Measurements from ENCODE around the gene PLET1.

Gene PLET1

DNA sequence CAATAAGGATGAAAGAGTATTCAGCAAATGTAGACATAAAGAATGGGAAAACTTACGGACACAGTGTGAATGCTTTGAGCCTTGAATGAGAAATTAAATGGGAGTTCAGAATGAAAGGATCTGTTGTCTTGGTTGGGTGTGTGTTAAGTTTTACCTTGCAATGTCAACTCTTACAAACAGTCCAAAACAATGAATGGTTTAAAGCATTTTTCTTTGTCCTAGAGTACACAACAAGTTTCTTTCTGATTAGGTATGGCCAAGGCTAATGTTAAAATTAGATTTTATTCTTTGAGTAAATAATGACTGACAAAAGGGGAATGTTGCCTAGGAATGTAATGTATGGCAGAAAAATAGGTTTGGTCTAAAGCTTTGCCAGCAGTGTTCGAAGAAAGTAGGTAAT lies 32.0 kb downstream of the PLET1 start:
- H3K4me3 ChIP-seq (ENCODE audit: control insufficient read depth, low read depth, low read length): no peak overlapping the region
- TF ChIP-seq, protein P1, sequence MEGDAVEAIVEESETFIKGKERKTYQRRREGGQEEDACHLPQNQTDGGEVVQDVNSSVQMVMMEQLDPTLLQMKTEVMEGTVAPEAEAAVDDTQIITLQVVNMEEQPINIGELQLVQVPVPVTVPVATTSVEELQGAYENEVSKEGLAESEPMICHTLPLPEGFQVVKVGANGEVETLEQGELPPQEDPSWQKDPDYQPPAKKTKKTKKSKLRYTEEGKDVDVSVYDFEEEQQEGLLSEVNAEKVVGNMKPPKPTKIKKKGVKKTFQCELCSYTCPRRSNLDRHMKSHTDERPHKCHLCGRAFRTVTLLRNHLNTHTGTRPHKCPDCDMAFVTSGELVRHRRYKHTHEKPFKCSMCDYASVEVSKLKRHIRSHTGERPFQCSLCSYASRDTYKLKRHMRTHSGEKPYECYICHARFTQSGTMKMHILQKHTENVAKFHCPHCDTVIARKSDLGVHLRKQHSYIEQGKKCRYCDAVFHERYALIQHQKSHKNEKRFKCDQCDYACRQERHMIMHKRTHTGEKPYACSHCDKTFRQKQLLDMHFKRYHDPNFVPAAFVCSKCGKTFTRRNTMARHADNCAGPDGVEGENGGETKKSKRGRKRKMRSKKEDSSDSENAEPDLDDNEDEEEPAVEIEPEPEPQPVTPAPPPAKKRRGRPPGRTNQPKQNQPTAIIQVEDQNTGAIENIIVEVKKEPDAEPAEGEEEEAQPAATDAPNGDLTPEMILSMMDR (IDR thresholded peaks at IDR 0.05; ENCODE audit: control insufficient read depth, insufficient read depth, low read depth, low read length, missing control alignments): no peak
- DNase-seq (ENCODE audit: low read depth): no peak

DNA sequence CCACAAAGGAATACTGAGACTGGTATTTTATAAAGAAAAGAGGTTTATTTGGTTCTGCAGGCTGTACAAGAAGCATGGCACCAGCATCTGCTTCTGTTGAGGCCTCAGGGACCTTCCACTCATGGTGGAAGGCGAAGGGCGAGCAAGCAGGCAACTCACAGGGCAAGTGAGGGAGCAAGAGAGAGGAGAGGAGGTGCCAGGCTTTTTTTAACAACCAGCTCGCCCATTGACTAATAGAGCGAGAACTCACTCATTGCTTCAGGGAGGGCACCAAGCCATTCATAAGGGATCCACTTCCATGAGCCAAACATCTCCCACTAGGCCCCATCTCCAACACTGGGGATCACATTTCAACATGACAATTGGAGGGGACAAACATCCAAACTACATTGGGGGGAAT lies 33.2 kb downstream of the PLET1 start:
- TF ChIP-seq, protein P1 (IDR thresholded peaks at IDR 0.05; ENCODE audit: control insufficient read depth, insufficient read depth, low read depth, low read length, missing control alignments): no peak
- no peak for DNase-seq (ENCODE audit: low read depth)
- peak overlapping the region; percentile 55 for H3K4me3 ChIP-seq (ENCODE audit: control insufficient read depth, low read depth, low read length)

DNA sequence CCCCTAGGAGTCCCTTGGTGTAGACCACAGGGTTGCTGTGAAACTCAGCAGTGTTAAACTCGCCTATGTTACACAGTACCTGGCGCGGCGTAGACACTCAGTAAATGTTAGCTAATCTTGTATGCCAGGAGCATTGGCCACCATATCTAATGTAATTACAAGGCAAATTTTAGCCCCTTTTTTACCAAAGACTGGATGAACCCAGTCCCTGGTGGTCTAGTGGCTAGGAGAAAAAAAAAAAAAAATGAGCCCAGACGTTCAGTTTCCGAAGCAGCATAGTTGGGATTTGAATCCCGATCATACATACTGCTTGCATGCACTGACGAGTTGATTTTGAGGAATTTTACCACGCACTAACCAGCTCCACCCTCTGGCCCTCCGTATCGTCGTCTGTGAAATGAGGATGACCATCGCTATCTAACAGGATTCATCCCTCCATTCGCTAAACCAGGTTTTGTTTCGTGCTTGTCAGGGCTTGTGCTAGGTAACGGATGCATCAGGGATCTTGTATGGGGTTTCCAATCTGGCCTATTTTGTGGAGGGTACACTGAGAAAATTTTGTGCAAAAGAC lies 33.7 kb downstream of the PLET1 start:
- DNase-seq (ENCODE audit: low read depth): no peak
- H3K4me3 ChIP-seq (ENCODE audit: control insufficient read depth, low read depth, low read length): peak overlapping the region; percentile 55
- TF ChIP-seq, protein P1 (IDR thresholded peaks at IDR 0.05; ENCODE audit: control insufficient read depth, insufficient read depth, low read depth, low read length, missing control alignments): no peak

DNA sequence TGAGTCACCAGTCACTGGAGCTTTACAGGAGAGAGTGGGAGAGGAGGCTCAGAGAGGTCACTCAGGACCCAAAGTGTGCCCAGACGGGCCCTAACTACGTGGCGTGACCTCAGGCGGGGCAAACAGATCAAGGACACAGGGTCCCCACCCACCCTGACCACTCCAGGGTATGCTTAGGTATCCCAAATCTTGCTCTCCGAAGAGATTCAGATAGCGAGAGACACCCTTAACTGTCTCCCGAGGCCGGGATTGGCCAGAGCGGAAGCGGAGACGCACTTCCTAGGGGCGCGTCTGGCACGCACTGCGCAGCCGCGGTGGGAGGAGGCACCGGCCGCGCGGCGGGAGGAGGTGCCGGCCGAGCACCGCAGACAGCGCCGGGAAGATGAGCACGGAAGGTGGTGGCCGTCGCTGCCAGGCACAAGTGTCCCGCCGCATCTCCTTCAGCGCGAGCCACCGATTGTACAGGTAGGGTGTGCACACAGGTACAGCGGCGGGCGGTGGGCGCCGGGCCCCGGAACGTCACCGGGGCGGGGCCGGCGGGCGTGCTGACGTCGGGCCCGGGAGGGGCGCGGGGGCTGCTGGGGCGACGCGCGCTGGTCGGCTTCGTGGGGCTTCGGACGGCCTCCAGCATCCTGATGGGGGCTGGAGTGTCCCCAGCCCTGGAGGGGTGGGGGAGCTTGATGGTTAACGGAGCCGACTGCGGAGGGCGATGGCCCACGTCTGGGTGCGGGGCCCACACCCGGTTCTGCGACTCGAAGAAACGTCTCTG lies 34.4 kb downstream of the PLET1 start, which contains the start of gene PTS:
Gene PTS (plus strand): TSS at position 367 of the 769 bp plus-strand sequence. CDS start 16 bp downstream, at position 383.
- DNase-seq (ENCODE audit: low read depth): no peak
- TF ChIP-seq, protein P1 (IDR thresholded peaks at IDR 0.05; ENCODE audit: control insufficient read depth, insufficient read depth, low read depth, low read length, missing control alignments): no peak
- peak within 1 kb of the TSS; percentile 55 for H3K4me3 ChIP-seq (ENCODE audit: control insufficient read depth, low read depth, low read length)

DNA sequence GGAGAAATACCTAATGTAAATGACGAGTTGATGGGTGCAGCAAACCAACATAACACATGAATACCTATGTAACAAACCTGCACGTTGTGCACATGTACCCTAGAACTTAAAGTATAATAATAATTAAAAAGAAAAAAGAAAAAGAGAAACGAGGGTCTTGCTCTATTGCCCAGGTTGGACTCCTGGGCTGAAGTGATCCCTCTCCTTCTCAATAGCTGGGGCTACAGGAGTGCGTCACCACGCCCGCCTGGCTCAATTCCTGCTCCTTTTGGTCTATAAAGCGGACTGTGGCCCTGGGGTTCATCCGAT lies 35.0 kb downstream of the PLET1 start:
- TF ChIP-seq, protein P1 (IDR thresholded peaks at IDR 0.05; ENCODE audit: control insufficient read depth, insufficient read depth, low read depth, low read length, missing control alignments): no peak
- no peak for DNase-seq (ENCODE audit: low read depth)
- peak overlapping the region; percentile 55 for H3K4me3 ChIP-seq (ENCODE audit: control insufficient read depth, low read depth, low read length)

DNA sequence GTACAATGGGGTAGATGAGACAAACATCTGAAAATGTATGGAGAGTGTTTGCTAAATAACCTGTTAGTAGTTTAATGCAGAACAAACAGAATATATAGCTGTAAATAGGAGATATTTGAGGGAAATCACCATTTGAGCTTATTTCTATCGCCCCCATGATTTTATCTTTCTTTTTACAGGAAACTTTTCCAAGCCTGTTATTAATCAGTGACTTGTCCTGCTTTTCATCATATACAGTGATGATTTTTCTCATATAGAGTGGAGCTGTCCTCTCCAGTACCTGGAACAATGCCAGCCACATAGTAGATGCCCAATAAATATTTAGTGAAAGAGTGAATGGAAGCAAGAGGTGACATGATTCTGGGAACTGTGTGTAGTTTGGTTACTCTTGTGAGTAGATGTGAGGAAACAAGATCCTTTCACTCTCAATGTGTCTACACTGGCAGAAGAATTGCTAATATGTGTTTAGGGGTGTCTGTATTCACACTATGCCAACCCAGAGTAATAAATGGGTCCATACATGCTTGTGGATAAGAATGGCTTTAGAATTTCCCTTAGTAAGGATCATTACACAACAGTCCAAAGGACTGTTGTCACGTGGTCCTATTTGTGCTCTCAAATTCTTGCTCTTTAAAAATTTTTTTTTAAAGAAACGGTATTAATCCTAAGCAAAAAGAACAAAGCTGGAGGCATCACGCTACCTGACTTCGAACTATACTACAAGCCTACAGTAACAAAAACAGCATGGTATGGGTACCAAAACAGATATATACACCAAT lies 36.7 kb downstream of the PLET1 start:
- TF ChIP-seq, protein P1 (IDR thresholded peaks at IDR 0.05; ENCODE audit: control insufficient read depth, insufficient read depth, low read depth, low read length, missing control alignments): no peak
- no peak for DNase-seq (ENCODE audit: low read depth)
- H3K4me3 ChIP-seq (ENCODE audit: control insufficient read depth, low read depth, low read length): no peak overlapping the region
